Measurements from ENCODE around the gene ZNF594. TPM values are rescaled to one million over a fixed set of nuclear protein-coding genes. Genes with fewer than 3 reads are reported as not detected.

Gene ZNF594
- total and polyA plus RNA-seq, 2 of the 8 experiments (the other 6 are each of a cell fraction or from before 2014, with no cell fraction given), result 3.6 to 14.3 TPM

DNA sequence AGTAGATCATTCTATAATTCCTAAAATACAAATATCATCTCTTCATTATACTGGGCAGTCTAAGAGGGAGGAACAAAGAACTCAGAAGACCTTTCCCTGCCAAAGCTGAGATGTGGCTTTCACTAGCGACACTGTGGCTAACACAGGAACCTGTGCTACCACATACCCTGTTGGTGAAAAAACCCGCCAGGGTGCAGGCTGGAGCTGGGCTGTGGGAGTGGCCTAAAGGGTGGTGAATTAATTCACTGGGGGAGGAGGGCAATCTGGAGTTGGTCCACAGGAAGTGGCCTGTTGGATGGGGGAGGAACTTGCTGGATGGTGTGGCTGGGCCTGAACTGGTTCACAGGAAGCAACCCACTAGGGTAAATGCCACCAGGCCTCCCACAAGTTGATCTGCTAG, 7.4 kb downstream of the ZNF594 start:
- H3K36me3 ChIP-seq (ENCODE audit: control insufficient read depth in 2 of 4, insufficient read depth in 4 of 4, low read length in 3 of 4), result peaks cover 0 to 78% (median 27%) of the 10 kb centered on the region in 4 experiments; a peak in 5 of 8 replicates
- H2AK5ac ChIP-seq (ENCODE audit: low read depth, low read length), result no peak overlapping the region
- H3K4ac ChIP-seq (replicated peaks; ENCODE audit: insufficient read length, low read depth, low read length), result no peak overlapping the region
- no peak overlapping the region for H2AFZ ChIP-seq (ENCODE audit: low read length)
- H2BK120ac ChIP-seq (replicated peaks; ENCODE audit: low read depth, low read length), result no peak overlapping the region
- H3K79me2 ChIP-seq (ENCODE audit: control insufficient read depth in 1 of 2, insufficient read depth in 2 of 2, low read length in 2 of 2), result no peaks in the 10 kb centered on the region
- H2BK20ac ChIP-seq (ENCODE audit: low read length), result no peak overlapping the region
- ChIA-PET POLR2A (ENCODE audit: partially characterized antibody) (interaction anchor here (3.4 kb wide), 1 partner anchor 7 kb away, joined by 23 read pairs; the partner anchor contains the start of gene ZNF594), CTCF (ENCODE audit: partially characterized antibody) (interaction anchor here (1.1 kb wide), 1 partner anchor 69 kb away, joined by 3 read pairs; no protein-coding TSS in a partner anchor)
- TF ChIP-seq TAF1 (IDR thresholded peaks at IDR 0.05; ENCODE audit: low read depth, low read length), result no peak
- TF ChIP-seq JUND (IDR thresholded peaks at IDR 0.05; ENCODE audit: low read length), result no peak
- TF ChIP-seq SRF (IDR thresholded peaks at IDR 0.05; ENCODE audit: low read depth, low read length), result no peak
- TF ChIP-seq HDAC6 (IDR thresholded peaks at IDR 0.05; ENCODE audit: low read depth, low read length), result no peak
- TF ChIP-seq, protein P1, sequence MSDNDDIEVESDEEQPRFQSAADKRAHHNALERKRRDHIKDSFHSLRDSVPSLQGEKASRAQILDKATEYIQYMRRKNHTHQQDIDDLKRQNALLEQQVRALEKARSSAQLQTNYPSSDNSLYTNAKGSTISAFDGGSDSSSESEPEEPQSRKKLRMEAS (IDR thresholded peaks at IDR 0.05), result no peak
- TF ChIP-seq NRF1 (IDR thresholded peaks at IDR 0.05; ENCODE audit: low read depth, low read length), result no peak
- TF ChIP-seq POLR2AphosphoS5 (IDR thresholded peaks at IDR 0.05; ENCODE audit: low read depth, low read length), result no peak
- no peak for TF ChIP-seq MAFK (IDR thresholded peaks at IDR 0.05; ENCODE audit: low read depth, low read length)
- TF ChIP-seq, protein P2, sequence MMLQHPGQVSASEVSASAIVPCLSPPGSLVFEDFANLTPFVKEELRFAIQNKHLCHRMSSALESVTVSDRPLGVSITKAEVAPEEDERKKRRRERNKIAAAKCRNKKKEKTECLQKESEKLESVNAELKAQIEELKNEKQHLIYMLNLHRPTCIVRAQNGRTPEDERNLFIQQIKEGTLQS (IDR thresholded peaks at IDR 0.05; ENCODE audit: insufficient read depth, low read depth, low read length), result no peak
- TF ChIP-seq JUN (IDR thresholded peaks at IDR 0.05; ENCODE audit: low read depth, low read length), result no peak
- TF ChIP-seq RXRA (IDR thresholded peaks at IDR 0.05; ENCODE audit: insufficient read depth, low read depth, low read length), result no peak
- TF ChIP-seq KDM5A (IDR thresholded peaks at IDR 0.05; ENCODE audit: low read length), result no peak
- H3K23me2 ChIP-seq (ENCODE audit: low read depth, low read length), result no peaks in the 10 kb centered on the region
- no peak overlapping the region for H3K56ac ChIP-seq (replicated peaks; ENCODE audit: insufficient read length, low read depth, low read length)
- H3K79me1 ChIP-seq (ENCODE audit: low read depth, low read length), result no peaks in the 10 kb centered on the region
- H3K27me3 ChIP-seq (replicated peaks in 1 of 4; ENCODE audit: control insufficient read depth in 3 of 4, extremely low read depth in 1 of 4, insufficient read depth in 3 of 4, low read length in 3 of 4), result no peaks in the 10 kb centered on the region
- H2BK15ac ChIP-seq (ENCODE audit: low read length), result no peak overlapping the region
- no peak overlapping the region for H2BK12ac ChIP-seq (ENCODE audit: low read depth, low read length)
- H4K8ac ChIP-seq (ENCODE audit: extremely low read depth, insufficient read depth, low read length), result no peak overlapping the region
- no peak overlapping the region for H3K23ac ChIP-seq (ENCODE audit: insufficient read length)
- no peak overlapping the region for H3K18ac ChIP-seq (ENCODE audit: extremely low read depth, low read length)
- peak overlapping the region in 1 of 4 experiments; percentile 18; a peak in 1 of 8 replicates for H3K4me3 ChIP-seq (ENCODE audit: extremely low read depth in 1 of 4, insufficient read depth in 2 of 4, low read depth in 3 of 4, low read length in 4 of 4)
- no peak overlapping the region for H3K14ac ChIP-seq (ENCODE audit: insufficient read length)
- H2BK5ac ChIP-seq (ENCODE audit: low read depth, low read length), result no peak overlapping the region
- no peak overlapping the region for H3K9ac ChIP-seq (replicated peaks in 1 of 4; ENCODE audit: extremely low read depth in 1 of 4, low read depth in 3 of 4, low read length in 3 of 4)
- H3K4me2 ChIP-seq (ENCODE audit: insufficient read depth in 1 of 2, low read depth in 2 of 2, low read length in 2 of 2), result no peak overlapping the region
- peaks cover 87 to 92% of the 10 kb centered on the region in 2 experiments for H3K9me3 ChIP-seq (ENCODE audit: insufficient read depth in 2 of 2, low read depth in 1 of 2, low read length in 1 of 2)
- H3K27ac ChIP-seq (ENCODE audit: low read depth, low read length), result no peak overlapping the region
- DNase-seq (ENCODE audit: low read depth in 1 of 2, low spot score in 2 of 2), result no peak
- H4K20me1 ChIP-seq (replicated peaks in 1 of 2; ENCODE audit: control insufficient read depth in 1 of 2, insufficient read depth in 2 of 2, low read length in 2 of 2), result no peaks in the 10 kb centered on the region
- FAIRE-seq, result no peak
- no peak overlapping the region for H4K5ac ChIP-seq (ENCODE audit: insufficient read length, low read depth, low read length)
- no peaks in the 10 kb centered on the region for H3K4me1 ChIP-seq (replicated peaks in 1 of 4; ENCODE audit: control insufficient read depth in 3 of 4, insufficient read depth in 4 of 4, low read length in 3 of 4)
- WGBS, 2 experiments (ENCODE audit: extremely low coverage in 1 of 2, insufficient coverage in 1 of 2, insufficient read length in 1 of 2, insufficient replicate concordance in 2 of 2, low coverage in 1 of 2, low lambda C conversion rate in 2 of 2, missing lambda C conversion rate in 1 of 2), result 91% methylated on average over 2 of the region's 2 CpGs; no CpG with 5 or more reads in 1 of the 2 experiments
- H4K91ac ChIP-seq (replicated peaks; ENCODE audit: insufficient read length, low read length), result no peak overlapping the region

Measured in H1 (cell line).